GM23338 (cell line): ENCODE results near the gene OCA2. TPM values are rescaled to one million over a fixed set of nuclear protein-coding genes. Genes with fewer than 3 reads are reported as not detected.

Experiments used
- ATAC-seq: fragments of 200-7000 bp; cut with Tn5 transposase; 3 replicates; pipeline ENCODE4 v1.9.1; 2020
- DNase-seq: peaks from one replicate; pipeline ENCODE4 v3.0.0-alpha.2; 2015; ENCODE audit warnings: low spot score
- H2AFZ ChIP-seq: fragments of 200-600 bp; sonication (generic); 2 replicates; pipeline ENCODE4 v1.8.0; 2016; ENCODE audit warnings: antibody characterized with exemption, mild to moderate bottlenecking, moderate library complexity
- H3F3A ChIP-seq: fragments of 200-600 bp; sonication (generic); replicated peaks from 2 replicates; pipeline ENCODE4 v1.8.0; 2017; ENCODE audit warnings: antibody characterized with exemption, mixed run types, low read depth
- H3K27ac ChIP-seq: fragments of 200-600 bp; sonication (generic); 2 replicates; pipeline ENCODE4 v1.6.1; 2016; ENCODE audit warnings: low read depth
- H3K27me3 ChIP-seq: fragments of 200-600 bp; sonication (generic); 2 replicates; pipeline ENCODE4 v1.8.0; 2016; ENCODE audit warnings: mild to moderate bottlenecking, mixed run types, moderate library complexity; ENCODE audit not compliant: insufficient read depth
- H3K36me3 ChIP-seq: fragments of 200-600 bp; sonication (generic); 2 replicates; pipeline ENCODE4 v1.8.0; 2016; ENCODE audit warnings: mild to moderate bottlenecking; ENCODE audit not compliant: insufficient read depth
- H3K4me1 ChIP-seq: fragments of 200-600 bp; sonication (generic); 2 replicates; pipeline ENCODE4 v1.8.0; 2016; ENCODE audit warnings: mild to moderate bottlenecking, moderate library complexity; ENCODE audit not compliant: insufficient read depth
- H3K4me2 ChIP-seq: fragments of 200-600 bp; sonication (generic); 2 replicates; pipeline ENCODE4 v1.7.1; 2017; ENCODE audit warnings: mixed run types
- H3K4me3 ChIP-seq: fragments of 200-600 bp; sonication (generic); 2 replicates; pipeline ENCODE4 v1.6.1; 2016; ENCODE audit warnings: mixed run types
- H3K79me2 ChIP-seq: fragments of 200-600 bp; sonication (generic); replicated peaks from 2 replicates; pipeline ENCODE4 v1.8.0; 2017; ENCODE audit warnings: mild to moderate bottlenecking; ENCODE audit not compliant: insufficient read depth
- H3K9me2 ChIP-seq: fragments of 200-600 bp; sonication (generic); 2 replicates; pipeline ENCODE4 v1.8.0; 2017; ENCODE audit not compliant: insufficient read depth
- H4K20me1 ChIP-seq: fragments of 200-600 bp; sonication (generic); replicated peaks from 2 replicates; pipeline ENCODE4 v1.8.0; 2017; ENCODE audit warnings: mild to moderate bottlenecking; ENCODE audit not compliant: insufficient read depth
- H3K27ac Mint-ChIP-seq: 2 replicates; pipeline ENCODE4 v1.8.0; 2020; ENCODE audit warnings: inconsistent platforms, mild to moderate bottlenecking, moderate library complexity, mixed read lengths
- H3K27me3 Mint-ChIP-seq: 3 replicates; pipeline ENCODE4 v1.8.0; 2022; ENCODE audit warnings: low read depth, mild to moderate bottlenecking, moderate library complexity, mixed read lengths, inconsistent platforms; ENCODE audit not compliant: insufficient read depth, poor library complexity
- H3K36me3 Mint-ChIP-seq: 3 replicates; pipeline ENCODE4 v1.8.0; 2021; ENCODE audit warnings: low read depth, mild to moderate bottlenecking, inconsistent platforms, moderate library complexity, mixed read lengths
- H3K4me1 Mint-ChIP-seq: 3 replicates; pipeline ENCODE4 v1.8.0; 2020; ENCODE audit warnings: mild to moderate bottlenecking, inconsistent platforms, mixed read lengths
- H3K4me3 Mint-ChIP-seq: 3 replicates; pipeline ENCODE4 v1.8.0; 2021; ENCODE audit warnings: moderate library complexity, mild to moderate bottlenecking, inconsistent platforms, mixed read lengths
- H3K9me3 Mint-ChIP-seq: 3 replicates; pipeline ENCODE4 v1.8.0; 2020; ENCODE audit warnings: moderate library complexity, mild to moderate bottlenecking, inconsistent platforms, mixed read lengths
- CREB1 ChIP-seq: fragments of 250-450 bp; sonication (Bioruptor Pico); IDR thresholded peaks from 2 replicates; pipeline ENCODE4 v1.5.0; 2020; ENCODE audit warnings: low read depth, mild to moderate bottlenecking, moderate library complexity
- EZH2 ChIP-seq: fragments of 200-600 bp; sonication (generic); IDR thresholded peaks from one replicate; pipeline ENCODE4 v1.8.0; 2017; ENCODE audit warnings: antibody characterized with exemption, mild to moderate bottlenecking, low read depth; ENCODE audit not compliant: unreplicated experiment
- EZH2phosphoT487 ChIP-seq: fragments of 200-600 bp; sonication (generic); IDR thresholded peaks from one replicate; pipeline ENCODE4 v1.8.1; 2018; ENCODE audit warnings: antibody characterized with exemption; ENCODE audit not compliant: unreplicated experiment
- JUNB ChIP-seq: IDR thresholded peaks from one replicate; pipeline ENCODE4 v1.6.1; 2016; ENCODE audit warnings: antibody characterized with exemption; ENCODE audit not compliant: unreplicated experiment
- NANOG ChIP-seq: IDR thresholded peaks from 2 replicates; pipeline ENCODE4 v1.6.1; 2016; ENCODE audit warnings: antibody characterized with exemption, borderline replicate concordance
- POLR2AphosphoS5 ChIP-seq: IDR thresholded peaks from 2 replicates; pipeline ENCODE4 v1.6.1; 2016; ENCODE audit warnings: antibody characterized with exemption, low read depth
- STAT1 ChIP-seq: IDR thresholded peaks from one replicate; pipeline ENCODE4 v1.6.1; 2016; ENCODE audit warnings: antibody characterized with exemption; ENCODE audit not compliant: unreplicated experiment
- ZNF114 ChIP-seq: fragments of 250-450 bp; sonication (Bioruptor Pico); IDR thresholded peaks from 2 replicates; pipeline ENCODE4 v1.5.0; 2020; ENCODE audit warnings: mild to moderate bottlenecking, moderate library complexity
- ZNF331 ChIP-seq: fragments of 250-450 bp; sonication (Bioruptor Pico); IDR thresholded peaks from 2 replicates; pipeline ENCODE4 v1.5.0; 2020; ENCODE audit warnings: low read depth, mild to moderate bottlenecking, moderate library complexity
- polyA plus RNA-seq: library from polyadenylated mRNA; unstranded; fragments of >200 nt; fragmentation: Nextera tagmentation; extraction: Ambion mirVana; gene quantifications from 2 replicates; pipeline ENCODE4 v1.2.1, GENCODE V29; 2016
- total RNA-seq: library from RNA; depleted of rRNA; stranded (reverse); fragments of >200 nt; shearing (Covaris generic); gene quantifications from 2 replicates; pipeline ENCODE4 v1.2.3, GENCODE V29; 2014
- TF ChIP-seq, protein P1 (sequence below): IDR thresholded peaks from 2 replicates; pipeline ENCODE4 v1.6.1; 2016; ENCODE audit warnings: antibody characterized with exemption
- TF ChIP-seq, protein P2 (sequence below): fragments of 250-450 bp; sonication (Bioruptor Pico); IDR thresholded peaks from 2 replicates; pipeline ENCODE4 v1.5.0; 2020; ENCODE audit warnings: mild to moderate bottlenecking, moderate library complexity
- TF ChIP-seq, protein P3 (sequence below): IDR thresholded peaks from one replicate; pipeline ENCODE4 v1.6.1; 2018; ENCODE audit warnings: antibody characterized with exemption; ENCODE audit not compliant: unreplicated experiment
- TF ChIP-seq, protein P4 (sequence below), 2 experiments: fragments of 200-600 bp in 1 of 2; sonication (generic) in 1 of 2; conservative IDR thresholded peaks; 2 replicates each; pipeline versions ENCODE4 v1.5.1 to v1.6.1; 2016 to 2017; ENCODE audit warnings: antibody characterized with exemption in 2 of 2, low read depth in 2 of 2, mild to moderate bottlenecking in 2 of 2, moderate library complexity in 1 of 2

Gene OCA2
- total and polyA plus RNA-seq, 2 experiments from 2014 or later = 0.40 to 0.69 TPM

DNA sequence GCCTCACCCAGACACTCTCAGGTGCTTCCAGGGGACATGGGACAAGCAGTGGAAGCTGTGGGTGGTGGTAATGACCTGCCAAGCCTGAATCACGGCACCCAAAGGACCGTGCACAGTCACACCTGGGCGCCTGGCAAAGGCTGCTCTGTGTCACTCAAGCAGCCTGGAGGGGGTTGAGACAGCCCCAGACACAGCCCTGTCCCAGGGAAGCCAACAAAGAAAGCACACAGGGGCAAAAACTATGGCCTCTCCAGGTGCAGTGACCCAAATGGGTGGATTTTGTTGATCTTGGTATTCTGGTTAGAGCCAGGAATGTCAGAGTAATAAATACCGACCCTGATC, 15.0 kb upstream of the OCA2 start:
- DNase-seq (no peak), ATAC-seq (no peak)
- Histone ChIP-seq H2AFZ (no peak overlapping the region), H3K27me3 (no peaks in the 10 kb centered on the region), H3F3A (no peaks in the 10 kb centered on the region), H4K20me1 (no peaks in the 10 kb centered on the region), H3K4me1 (no peaks in the 10 kb centered on the region), H3K27ac (no peak overlapping the region), H3K36me3 (peaks cover 8% of the 10 kb centered on the region; the same call in 1 of the 2 replicates), H3K79me2 (no peaks in the 10 kb centered on the region), H3K4me2 (no peak overlapping the region), H3K9me2 (no peaks in the 10 kb centered on the region), H3K4me3 (no peak overlapping the region)
- peaks cover 11% of the 10 kb centered on the region for H3K27me3 Mint-ChIP-seq
- H3K27ac Mint-ChIP-seq = no peak overlapping the region
- no peaks in the 10 kb centered on the region for H3K9me3 Mint-ChIP-seq
- no peak overlapping the region for H3K4me3 Mint-ChIP-seq
- TF ChIP-seq STAT1 (no peak), CREB1 (CRISPR knock-in tag) (no peak), NANOG (no peak), POLR2AphosphoS5 (no peak), ZNF331 (CRISPR knock-in tag) (no peak), JUNB (no peak), ZNF114 (no peak), EZH2 (no peak), EZH2phosphoT487 (no peak)
- TF ChIP-seq, protein P1, sequence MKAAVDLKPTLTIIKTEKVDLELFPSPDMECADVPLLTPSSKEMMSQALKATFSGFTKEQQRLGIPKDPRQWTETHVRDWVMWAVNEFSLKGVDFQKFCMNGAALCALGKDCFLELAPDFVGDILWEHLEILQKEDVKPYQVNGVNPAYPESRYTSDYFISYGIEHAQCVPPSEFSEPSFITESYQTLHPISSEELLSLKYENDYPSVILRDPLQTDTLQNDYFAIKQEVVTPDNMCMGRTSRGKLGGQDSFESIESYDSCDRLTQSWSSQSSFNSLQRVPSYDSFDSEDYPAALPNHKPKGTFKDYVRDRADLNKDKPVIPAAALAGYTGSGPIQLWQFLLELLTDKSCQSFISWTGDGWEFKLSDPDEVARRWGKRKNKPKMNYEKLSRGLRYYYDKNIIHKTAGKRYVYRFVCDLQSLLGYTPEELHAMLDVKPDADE = no peak
- TF ChIP-seq, protein P2, sequence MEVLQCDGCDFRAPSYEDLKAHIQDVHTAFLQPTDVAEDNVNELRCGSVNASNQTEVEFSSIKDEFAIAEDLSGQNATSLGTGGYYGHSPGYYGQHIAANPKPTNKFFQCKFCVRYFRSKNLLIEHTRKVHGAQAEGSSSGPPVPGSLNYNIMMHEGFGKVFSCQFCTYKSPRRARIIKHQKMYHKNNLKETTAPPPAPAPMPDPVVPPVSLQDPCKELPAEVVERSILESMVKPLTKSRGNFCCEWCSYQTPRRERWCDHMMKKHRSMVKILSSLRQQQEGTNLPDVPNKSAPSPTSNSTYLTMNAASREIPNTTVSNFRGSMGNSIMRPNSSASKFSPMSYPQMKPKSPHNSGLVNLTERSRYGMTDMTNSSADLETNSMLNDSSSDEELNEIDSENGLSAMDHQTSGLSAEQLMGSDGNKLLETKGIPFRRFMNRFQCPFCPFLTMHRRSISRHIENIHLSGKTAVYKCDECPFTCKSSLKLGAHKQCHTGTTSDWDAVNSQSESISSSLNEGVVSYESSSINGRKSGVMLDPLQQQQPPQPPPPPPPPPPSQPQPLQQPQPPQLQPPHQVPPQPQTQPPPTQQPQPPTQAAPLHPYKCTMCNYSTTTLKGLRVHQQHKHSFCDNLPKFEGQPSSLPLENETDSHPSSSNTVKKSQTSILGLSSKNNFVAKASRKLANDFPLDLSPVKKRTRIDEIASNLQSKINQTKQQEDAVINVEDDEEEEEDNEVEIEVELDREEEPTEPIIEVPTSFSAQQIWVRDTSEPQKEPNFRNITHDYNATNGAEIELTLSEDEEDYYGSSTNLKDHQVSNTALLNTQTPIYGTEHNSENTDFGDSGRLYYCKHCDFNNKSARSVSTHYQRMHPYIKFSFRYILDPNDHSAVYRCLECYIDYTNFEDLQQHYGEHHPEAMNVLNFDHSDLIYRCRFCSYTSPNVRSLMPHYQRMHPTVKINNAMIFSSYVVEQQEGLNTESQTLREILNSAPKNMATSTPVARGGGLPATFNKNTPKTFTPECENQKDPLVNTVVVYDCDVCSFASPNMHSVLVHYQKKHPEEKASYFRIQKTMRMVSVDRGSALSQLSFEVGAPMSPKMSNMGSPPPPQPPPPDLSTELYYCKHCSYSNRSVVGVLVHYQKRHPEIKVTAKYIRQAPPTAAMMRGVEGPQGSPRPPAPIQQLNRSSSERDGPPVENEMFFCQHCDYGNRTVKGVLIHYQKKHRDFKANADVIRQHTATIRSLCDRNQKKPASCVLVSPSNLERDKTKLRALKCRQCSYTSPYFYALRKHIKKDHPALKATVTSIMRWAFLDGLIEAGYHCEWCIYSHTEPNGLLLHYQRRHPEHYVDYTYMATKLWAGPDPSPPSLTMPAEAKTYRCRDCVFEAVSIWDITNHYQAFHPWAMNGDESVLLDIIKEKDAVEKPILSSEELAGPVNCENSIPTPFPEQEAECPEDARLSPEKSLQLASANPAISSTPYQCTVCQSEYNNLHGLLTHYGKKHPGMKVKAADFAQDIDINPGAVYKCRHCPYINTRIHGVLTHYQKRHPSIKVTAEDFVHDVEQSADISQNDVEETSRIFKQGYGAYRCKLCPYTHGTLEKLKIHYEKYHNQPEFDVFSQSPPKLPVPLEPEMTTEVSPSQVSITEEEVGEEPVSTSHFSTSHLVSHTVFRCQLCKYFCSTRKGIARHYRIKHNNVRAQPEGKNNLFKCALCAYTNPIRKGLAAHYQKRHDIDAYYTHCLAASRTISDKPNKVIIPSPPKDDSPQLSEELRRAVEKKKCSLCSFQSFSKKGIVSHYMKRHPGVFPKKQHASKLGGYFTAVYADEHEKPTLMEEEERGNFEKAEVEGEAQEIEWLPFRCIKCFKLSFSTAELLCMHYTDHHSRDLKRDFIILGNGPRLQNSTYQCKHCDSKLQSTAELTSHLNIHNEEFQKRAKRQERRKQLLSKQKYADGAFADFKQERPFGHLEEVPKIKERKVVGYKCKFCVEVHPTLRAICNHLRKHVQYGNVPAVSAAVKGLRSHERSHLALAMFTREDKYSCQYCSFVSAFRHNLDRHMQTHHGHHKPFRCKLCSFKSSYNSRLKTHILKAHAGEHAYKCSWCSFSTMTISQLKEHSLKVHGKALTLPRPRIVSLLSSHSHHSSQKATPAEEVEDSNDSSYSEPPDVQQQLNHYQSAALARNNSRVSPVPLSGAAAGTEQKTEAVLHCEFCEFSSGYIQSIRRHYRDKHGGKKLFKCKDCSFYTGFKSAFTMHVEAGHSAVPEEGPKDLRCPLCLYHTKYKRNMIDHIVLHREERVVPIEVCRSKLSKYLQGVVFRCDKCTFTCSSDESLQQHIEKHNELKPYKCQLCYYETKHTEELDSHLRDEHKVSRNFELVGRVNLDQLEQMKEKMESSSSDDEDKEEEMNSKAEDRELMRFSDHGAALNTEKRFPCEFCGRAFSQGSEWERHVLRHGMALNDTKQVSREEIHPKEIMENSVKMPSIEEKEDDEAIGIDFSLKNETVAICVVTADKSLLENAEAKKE (CRISPR knock-in tag) = no peak
- TF ChIP-seq, protein P3, sequence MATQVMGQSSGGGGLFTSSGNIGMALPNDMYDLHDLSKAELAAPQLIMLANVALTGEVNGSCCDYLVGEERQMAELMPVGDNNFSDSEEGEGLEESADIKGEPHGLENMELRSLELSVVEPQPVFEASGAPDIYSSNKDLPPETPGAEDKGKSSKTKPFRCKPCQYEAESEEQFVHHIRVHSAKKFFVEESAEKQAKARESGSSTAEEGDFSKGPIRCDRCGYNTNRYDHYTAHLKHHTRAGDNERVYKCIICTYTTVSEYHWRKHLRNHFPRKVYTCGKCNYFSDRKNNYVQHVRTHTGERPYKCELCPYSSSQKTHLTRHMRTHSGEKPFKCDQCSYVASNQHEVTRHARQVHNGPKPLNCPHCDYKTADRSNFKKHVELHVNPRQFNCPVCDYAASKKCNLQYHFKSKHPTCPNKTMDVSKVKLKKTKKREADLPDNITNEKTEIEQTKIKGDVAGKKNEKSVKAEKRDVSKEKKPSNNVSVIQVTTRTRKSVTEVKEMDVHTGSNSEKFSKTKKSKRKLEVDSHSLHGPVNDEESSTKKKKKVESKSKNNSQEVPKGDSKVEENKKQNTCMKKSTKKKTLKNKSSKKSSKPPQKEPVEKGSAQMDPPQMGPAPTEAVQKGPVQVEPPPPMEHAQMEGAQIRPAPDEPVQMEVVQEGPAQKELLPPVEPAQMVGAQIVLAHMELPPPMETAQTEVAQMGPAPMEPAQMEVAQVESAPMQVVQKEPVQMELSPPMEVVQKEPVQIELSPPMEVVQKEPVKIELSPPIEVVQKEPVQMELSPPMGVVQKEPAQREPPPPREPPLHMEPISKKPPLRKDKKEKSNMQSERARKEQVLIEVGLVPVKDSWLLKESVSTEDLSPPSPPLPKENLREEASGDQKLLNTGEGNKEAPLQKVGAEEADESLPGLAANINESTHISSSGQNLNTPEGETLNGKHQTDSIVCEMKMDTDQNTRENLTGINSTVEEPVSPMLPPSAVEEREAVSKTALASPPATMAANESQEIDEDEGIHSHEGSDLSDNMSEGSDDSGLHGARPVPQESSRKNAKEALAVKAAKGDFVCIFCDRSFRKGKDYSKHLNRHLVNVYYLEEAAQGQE = no peak
- TF ChIP-seq, protein P4, sequence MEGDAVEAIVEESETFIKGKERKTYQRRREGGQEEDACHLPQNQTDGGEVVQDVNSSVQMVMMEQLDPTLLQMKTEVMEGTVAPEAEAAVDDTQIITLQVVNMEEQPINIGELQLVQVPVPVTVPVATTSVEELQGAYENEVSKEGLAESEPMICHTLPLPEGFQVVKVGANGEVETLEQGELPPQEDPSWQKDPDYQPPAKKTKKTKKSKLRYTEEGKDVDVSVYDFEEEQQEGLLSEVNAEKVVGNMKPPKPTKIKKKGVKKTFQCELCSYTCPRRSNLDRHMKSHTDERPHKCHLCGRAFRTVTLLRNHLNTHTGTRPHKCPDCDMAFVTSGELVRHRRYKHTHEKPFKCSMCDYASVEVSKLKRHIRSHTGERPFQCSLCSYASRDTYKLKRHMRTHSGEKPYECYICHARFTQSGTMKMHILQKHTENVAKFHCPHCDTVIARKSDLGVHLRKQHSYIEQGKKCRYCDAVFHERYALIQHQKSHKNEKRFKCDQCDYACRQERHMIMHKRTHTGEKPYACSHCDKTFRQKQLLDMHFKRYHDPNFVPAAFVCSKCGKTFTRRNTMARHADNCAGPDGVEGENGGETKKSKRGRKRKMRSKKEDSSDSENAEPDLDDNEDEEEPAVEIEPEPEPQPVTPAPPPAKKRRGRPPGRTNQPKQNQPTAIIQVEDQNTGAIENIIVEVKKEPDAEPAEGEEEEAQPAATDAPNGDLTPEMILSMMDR (conservative IDR thresholded peaks at IDR 0.05; ENCODE audit: low read depth in 2 of 2) = no peak
- H3K4me1 Mint-ChIP-seq = no peaks in the 10 kb centered on the region
- peaks cover 66% of the 10 kb centered on the region for H3K36me3 Mint-ChIP-seq
